OCI-LY1 (cell line): Measurements from ENCODE around the gene MARCHF10.

Experiments
- H2AFZ ChIP-seq: fragments of 200-600 bp; sonication (generic), shearing (Covaris generic); 2 replicates; pipeline ENCODE4 v1.6.0; 2014; ENCODE audit warnings: antibody characterized with exemption, mild to moderate bottlenecking, low read length
- H3F3A ChIP-seq: fragments of 200-600 bp; sonication (generic), shearing (Covaris generic); 2 replicates; pipeline ENCODE4 v1.6.0; 2014; ENCODE audit warnings: mild to moderate bottlenecking, antibody characterized with exemption, low read length, moderate library complexity; ENCODE audit not compliant: insufficient read depth
- H3K27ac ChIP-seq: fragments of 200-600 bp; sonication (generic); 2 replicates; pipeline ENCODE4 v1.5.1; 2014; ENCODE audit warnings: low read length, mixed run types, mild to moderate bottlenecking, low read depth; ENCODE audit not compliant: poor library complexity, severe bottlenecking
- H3K27me3 ChIP-seq: fragments of 200-600 bp; sonication (generic); 2 replicates; pipeline ENCODE4 v1.6.0; 2014; ENCODE audit warnings: antibody characterized with exemption, mild to moderate bottlenecking, low read length, moderate library complexity; ENCODE audit not compliant: insufficient read depth
- H3K36me3 ChIP-seq: fragments of 200-600 bp; sonication (generic); 2 replicates; pipeline ENCODE4 v1.6.1; 2014; ENCODE audit warnings: mild to moderate bottlenecking, antibody characterized with exemption, low read length, moderate library complexity, mixed read lengths; ENCODE audit not compliant: insufficient read depth
- H3K4me1 ChIP-seq: fragments of 200-600 bp; sonication (generic); 2 replicates; pipeline ENCODE4 v1.5.1; 2014; ENCODE audit warnings: mild to moderate bottlenecking, low read length, moderate library complexity; ENCODE audit not compliant: insufficient read depth, severe bottlenecking
- H3K4me2 ChIP-seq: fragments of 200-600 bp; sonication (generic), shearing (Covaris generic); 2 replicates; pipeline ENCODE4 v1.6.1; 2014; ENCODE audit warnings: low read length
- H3K4me3 ChIP-seq: fragments of 200-600 bp; sonication (generic); 2 replicates; pipeline ENCODE4 v1.5.1; 2014; ENCODE audit warnings: low read length, low read depth, mild to moderate bottlenecking, mixed read lengths; ENCODE audit not compliant: poor library complexity, severe bottlenecking
- H3K79me2 ChIP-seq: fragments of 200-600 bp; shearing (Covaris generic); 2 replicates; pipeline ENCODE4 v1.6.1; 2016; ENCODE audit warnings: mixed run types, low read length, mixed read lengths; ENCODE audit not compliant: insufficient read depth
- H3K9ac ChIP-seq: fragments of 200-600 bp; sonication (generic), shearing (Covaris generic); 2 replicates; pipeline ENCODE4 v1.6.1; 2014; ENCODE audit warnings: mild to moderate bottlenecking, low read length, mixed read lengths
- H3K9me2 ChIP-seq: fragments of 200-600 bp; sonication (generic), shearing (Covaris generic); 2 replicates; pipeline ENCODE4 v1.6.1; 2014; ENCODE audit warnings: low read depth, mild to moderate bottlenecking, low read length, mixed read lengths
- H3K9me3 ChIP-seq: fragments of 200-600 bp; shearing (Covaris generic); 2 replicates; pipeline ENCODE4 v1.6.1; 2014; ENCODE audit warnings: low read length, mixed read lengths
- H4K20me1 ChIP-seq: fragments of 200-600 bp; sonication (generic), shearing (Covaris generic); 2 replicates; pipeline ENCODE4 v1.6.0; 2016; ENCODE audit warnings: mild to moderate bottlenecking, low read length; ENCODE audit not compliant: insufficient read depth
- CTCF ChIP-seq: fragments of 200-600 bp; sonication (generic), shearing (Covaris generic); IDR thresholded peaks from 2 replicates; pipeline ENCODE4 v1.5.1; 2017; ENCODE audit warnings: mild to moderate bottlenecking, antibody characterized with exemption, low read length, moderate library complexity, mixed read lengths
- EZH2 ChIP-seq: fragments of 200-600 bp; sonication (generic), shearing (Covaris generic); IDR thresholded peaks from 2 replicates; pipeline ENCODE4 v1.8.0; 2017; ENCODE audit warnings: borderline replicate concordance, mixed run types, mild to moderate bottlenecking, antibody characterized with exemption, low read length, moderate library complexity, mixed read lengths

Gene MARCHF10

DNA sequence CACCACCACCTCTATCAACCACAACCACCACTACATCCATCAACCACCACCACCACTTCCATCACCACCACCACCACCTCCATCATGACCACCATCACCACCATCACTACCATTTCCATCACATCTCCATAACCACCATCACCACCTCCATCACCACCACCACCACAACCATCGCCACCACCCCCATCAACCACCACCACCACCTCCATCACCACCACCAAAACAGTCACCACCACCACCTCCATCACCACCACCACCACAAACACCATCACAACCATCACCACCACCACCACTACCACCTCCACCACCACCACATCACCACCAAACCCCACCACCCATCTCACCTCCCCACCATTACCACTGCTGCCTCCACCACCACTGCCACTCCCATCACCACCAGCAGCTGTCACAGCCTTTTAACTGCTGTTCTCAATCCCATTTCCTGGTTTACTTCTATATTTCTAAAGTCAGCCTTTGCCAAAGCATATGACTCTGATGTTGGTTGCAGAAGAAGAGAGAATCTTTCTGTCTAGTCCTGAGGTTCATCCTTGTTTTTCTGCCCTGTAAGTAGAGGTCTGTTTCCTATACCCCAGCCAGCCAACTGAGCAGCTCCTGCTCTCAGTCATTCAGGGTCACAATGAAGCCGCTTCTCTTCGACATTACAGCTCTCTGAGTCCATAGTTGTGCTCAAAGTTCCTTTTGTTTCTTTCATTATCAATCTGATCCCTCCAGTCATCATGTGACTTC, 14.0 kb downstream of the MARCHF10 start:
- Histone ChIP-seq H3K79me2 (no peaks in the 10 kb centered on the region), H3K36me3 (no peaks in the 10 kb centered on the region), H3F3A (no peaks in the 10 kb centered on the region), H3K27me3 (no peaks in the 10 kb centered on the region), H3K9me3 (no peaks in the 10 kb centered on the region), H3K9me2 (no peaks in the 10 kb centered on the region), H2AFZ (no peak overlapping the region), H3K27ac (no peak overlapping the region), H3K4me3 (no peak overlapping the region), H4K20me1 (no peaks in the 10 kb centered on the region), H3K4me1 (no peaks in the 10 kb centered on the region), H3K4me2 (no peak overlapping the region), H3K9ac (no peak overlapping the region)
- TF ChIP-seq EZH2 (no peak), CTCF (no peak)

DNA sequence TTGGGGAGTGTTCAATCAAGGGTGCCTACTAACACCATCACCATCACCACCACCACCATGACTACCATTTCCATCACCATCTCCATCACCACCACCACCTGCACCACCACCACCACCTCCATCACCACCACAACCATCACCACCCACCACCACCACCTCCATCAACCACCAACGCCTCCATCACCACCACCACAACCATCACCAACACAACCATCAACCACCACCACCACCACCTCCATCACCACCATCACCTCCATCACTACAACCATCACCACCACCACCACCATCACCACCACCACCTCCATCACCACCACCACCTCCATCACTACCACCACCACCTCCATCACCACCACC, 15.7 kb downstream of the MARCHF10 start:
- H4K20me1 ChIP-seq = no peaks in the 10 kb centered on the region
- no peak for TF ChIP-seq CTCF
- no peak for TF ChIP-seq EZH2
- no peak overlapping the region for H3K4me3 ChIP-seq
- no peak overlapping the region for H3K4me2 ChIP-seq
- H3K9me3 ChIP-seq = no peaks in the 10 kb centered on the region
- no peaks in the 10 kb centered on the region for H3K27me3 ChIP-seq
- no peak overlapping the region for H3K27ac ChIP-seq
- no peaks in the 10 kb centered on the region for H3K79me2 ChIP-seq
- H3K9ac ChIP-seq = no peak overlapping the region
- no peaks in the 10 kb centered on the region for H3F3A ChIP-seq
- no peaks in the 10 kb centered on the region for H3K4me1 ChIP-seq
- no peak overlapping the region for H2AFZ ChIP-seq
- no peaks in the 10 kb centered on the region for H3K9me2 ChIP-seq
- H3K36me3 ChIP-seq = no peaks in the 10 kb centered on the region

DNA sequence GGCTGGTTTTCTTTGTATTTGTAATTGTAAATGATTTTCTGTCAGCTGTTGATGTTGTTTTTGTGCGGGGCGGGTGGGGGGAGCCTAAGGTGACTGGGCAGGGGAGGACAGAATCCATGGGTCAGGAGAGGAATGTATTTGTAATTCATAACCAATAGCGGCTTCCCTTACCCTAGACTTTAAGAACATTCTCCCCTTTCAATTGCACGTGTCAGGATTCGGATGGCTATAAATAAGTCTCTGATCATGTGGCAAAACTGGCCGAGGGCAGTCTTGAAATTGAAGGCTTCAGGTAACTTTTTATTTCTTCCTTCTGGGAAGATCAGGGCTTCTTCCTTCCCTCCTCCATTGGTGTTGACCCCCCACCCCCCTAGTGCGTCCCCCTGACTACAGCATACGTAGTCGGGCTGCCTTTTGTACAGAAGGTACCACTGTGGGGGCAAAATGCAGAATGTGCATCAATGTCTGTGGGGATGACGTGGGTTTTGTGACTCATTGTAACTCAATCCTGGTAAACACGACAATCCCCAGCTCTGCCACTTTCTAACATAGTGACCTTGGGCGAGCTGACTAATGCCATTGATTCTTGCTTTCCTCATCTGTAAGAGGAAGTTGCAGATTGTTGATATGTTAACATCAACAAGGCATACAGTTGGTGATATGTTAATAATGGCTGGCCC, 16.2 kb downstream of the MARCHF10 start:
- TF ChIP-seq EZH2 = no peak
- no peaks in the 10 kb centered on the region for H3K36me3 ChIP-seq
- H3K9ac ChIP-seq = no peak overlapping the region
- H3F3A ChIP-seq = no peaks in the 10 kb centered on the region
- H4K20me1 ChIP-seq = no peaks in the 10 kb centered on the region
- no peaks in the 10 kb centered on the region for H3K9me2 ChIP-seq
- H3K4me1 ChIP-seq = no peaks in the 10 kb centered on the region
- no peak overlapping the region for H3K4me2 ChIP-seq
- H3K27ac ChIP-seq = no peak overlapping the region
- no peaks in the 10 kb centered on the region for H3K79me2 ChIP-seq
- no peak overlapping the region for H2AFZ ChIP-seq
- H3K27me3 ChIP-seq = no peaks in the 10 kb centered on the region
- no peak overlapping the region for H3K4me3 ChIP-seq
- no peaks in the 10 kb centered on the region for H3K9me3 ChIP-seq
